ENCODE measurements around the gene SPTBN4. TPM values are rescaled to one million over a fixed set of nuclear protein-coding genes. Genes with fewer than 3 reads are reported as not detected.
"Not testable (repeated sequence)": the region's sequence is repeated elsewhere in the genome, so short reads cannot be mapped to it uniquely, and the experiment has no call there.

Gene SPTBN4
- total RNA-seq, 2 experiments from 2014 or later = 0.47 TPM; not detected in 1

GRCh38 chr19:40424637-40425449, 42.0 kb upstream of the SPTBN4 start:
- Mint-ChIP-seq H3K4me1 (ENCODE audit: low read depth) (peaks cover 29% of the 10 kb centered on the region), H3K27me3 (ENCODE audit: low read depth) (no peaks in the 10 kb centered on the region), H3K27ac (peak overlapping the region; percentile 90), H3K36me3 (ENCODE audit: low read depth) (peaks cover 19% of the 10 kb centered on the region), H3K4me3 (peak overlapping the region; percentile 81), H3K9me3 (ENCODE audit: insufficient read depth) (no peaks in the 10 kb centered on the region)
- POLR2A ChIA-PET = interaction anchor here (0.5 to 1.3 kb wide), 5 partner anchors 12 to 1122 kb away, joined by 3 to 5 read pairs (median 3); no protein-coding TSS in a partner anchor
- CTCF ChIA-PET = interaction anchor here (0.9 to 1.3 kb wide), 4 partner anchors 9 to 41 kb away, joined by 3 to 5 read pairs (median 4); partner anchors contain the start of gene BLVRB
- DNase-seq = peak; percentile 41
- ATAC-seq = no peak

DNA sequence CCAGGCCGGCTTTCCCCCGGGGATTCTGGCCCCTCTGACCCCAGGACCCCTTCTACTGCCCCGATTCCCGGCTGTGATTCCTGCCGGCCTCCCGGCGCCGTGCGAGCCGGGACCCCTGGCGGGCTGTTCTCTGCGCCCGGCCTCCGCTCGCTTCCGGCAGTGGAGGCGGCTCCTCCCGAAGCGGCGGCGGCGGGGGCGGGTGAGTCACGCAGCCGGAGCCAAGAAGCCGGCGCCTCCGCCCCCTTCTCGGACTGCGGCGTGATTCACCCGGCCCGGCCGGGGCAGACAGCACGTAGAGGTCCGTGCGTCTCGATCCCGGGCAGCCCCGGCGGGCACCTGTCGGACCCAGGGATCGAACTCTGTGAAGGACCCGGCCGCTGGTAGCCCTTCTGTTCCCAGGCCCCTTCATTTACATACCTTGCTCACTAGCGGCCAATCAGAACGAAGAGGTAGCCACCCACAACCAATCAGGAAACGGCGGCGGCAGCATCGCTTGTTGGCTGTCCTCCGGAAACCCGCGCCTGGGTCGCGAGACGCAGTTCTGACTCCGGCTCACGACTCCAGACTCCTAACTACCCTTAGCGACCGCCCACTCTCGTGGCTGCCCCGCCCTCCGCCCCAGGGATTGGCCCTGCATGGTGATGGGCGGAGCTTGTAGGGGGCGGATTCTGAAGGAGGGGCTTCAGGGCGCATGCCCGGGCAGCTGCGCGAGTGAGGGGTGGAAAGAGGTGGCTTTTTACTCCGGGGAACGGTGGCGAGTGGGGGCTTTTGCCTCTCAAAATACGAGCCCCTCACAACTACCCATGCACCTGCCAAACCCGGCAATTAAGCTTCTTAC, 41.1 kb upstream of the SPTBN4 start, which contains the start of gene SERTAD1:
SERTAD1 (minus strand) TSS at position 543 of the 838 bp plus-strand sequence. CDS start 2,446 bp downstream, outside the sequence.
- peaks cover 19% of the 10 kb centered on the region for H3K36me3 Mint-ChIP-seq (ENCODE audit: low read depth)
- peak within 1 kb of the TSS; percentile 90 for H3K27ac Mint-ChIP-seq
- POLR2A ChIA-PET = interaction anchor here (0.5 to 2.3 kb wide), 10 partner anchors 10 to 1121 kb away, joined by 3 to 29 read pairs (median 4); partner anchors contain the start of genes NUMBL and SERTAD3

GRCh38 chr19:40428197-40428596, 38.6 kb upstream of the SPTBN4 start:
- POLR2A ChIA-PET, H3K4me3 Mint-ChIP-seq: not testable (repeated sequence)

More for the DNA sequence above, 41.1 kb upstream of the SPTBN4 start, which contains the start of gene SERTAD1:
- peak within 1 kb of the TSS; percentile 81 for H3K4me3 Mint-ChIP-seq
- no peaks in the 10 kb centered on the region for H3K27me3 Mint-ChIP-seq (ENCODE audit: low read depth)
- no peaks in the 10 kb centered on the region for H3K9me3 Mint-ChIP-seq (ENCODE audit: insufficient read depth)
- DNase-seq = peak; percentile 100
- CTCF ChIA-PET = interaction anchor here (0.9 to 1.7 kb wide), 6 partner anchors 8 to 40 kb away, joined by 3 to 9 read pairs (median 4); partner anchors contain the start of gene BLVRB
- ATAC-seq = peak; percentile 91
- H3K4me1 Mint-ChIP-seq (ENCODE audit: low read depth) = peaks cover 26% of the 10 kb centered on the region

GRCh38 chr19:40430242-40430641, 36.6 kb upstream of the SPTBN4 start:
- H3K9me3 Mint-ChIP-seq (ENCODE audit: insufficient read depth); H3K27me3 Mint-ChIP-seq (ENCODE audit: low read depth); H3K27ac Mint-ChIP-seq; DNase-seq; ATAC-seq; H3K36me3 Mint-ChIP-seq (ENCODE audit: low read depth); H3K4me3 Mint-ChIP-seq: not testable (repeated sequence)
- POLR2A ChIA-PET = interaction anchor here (0.6 to 1.7 kb wide), 2 partner anchors 10 to 18 kb away, joined by 4 to 5 read pairs; no protein-coding TSS in a partner anchor
- peaks cover 19% of the 10 kb centered on the region for H3K4me1 Mint-ChIP-seq (ENCODE audit: low read depth)
- CTCF ChIA-PET = interaction anchor here (2.7 kb wide), 1 partner anchor 34 kb away, joined by 11 read pairs; the partner anchor contains the start of gene BLVRB

More at GRCh38 chr19:40428197-40428596, 38.6 kb upstream of the SPTBN4 start:
- DNase-seq; H3K9me3 Mint-ChIP-seq (ENCODE audit: insufficient read depth); CTCF ChIA-PET; ATAC-seq; H3K27me3 Mint-ChIP-seq (ENCODE audit: low read depth); H3K27ac Mint-ChIP-seq; H3K36me3 Mint-ChIP-seq (ENCODE audit: low read depth): not testable (repeated sequence)
- H3K4me1 Mint-ChIP-seq (ENCODE audit: low read depth) = peaks cover 20% of the 10 kb centered on the region

GRCh38 chr19:40431698-40432097, 35.1 kb upstream of the SPTBN4 start:
- ATAC-seq = no peak
- ChIA-PET POLR2A (interaction anchor here (1.7 kb wide), 1 partner anchor 11 kb away, joined by 4 read pairs; no protein-coding TSS in a partner anchor), CTCF (interaction anchor here (0.6 to 3.6 kb wide), 2 partner anchors 11 kb away, joined by 3 to 21 read pairs; no protein-coding TSS in a partner anchor)
- no peak for DNase-seq
- no peaks in the 10 kb centered on the region for H3K27me3 Mint-ChIP-seq (ENCODE audit: low read depth)
- H3K4me3 Mint-ChIP-seq = no peak overlapping the region
- no peaks in the 10 kb centered on the region for H3K9me3 Mint-ChIP-seq (ENCODE audit: insufficient read depth)
- H3K4me1 Mint-ChIP-seq (ENCODE audit: low read depth) = peaks cover 15% of the 10 kb centered on the region
- H3K36me3 Mint-ChIP-seq (ENCODE audit: low read depth) = no peaks in the 10 kb centered on the region
- no peak overlapping the region for H3K27ac Mint-ChIP-seq

DNA sequence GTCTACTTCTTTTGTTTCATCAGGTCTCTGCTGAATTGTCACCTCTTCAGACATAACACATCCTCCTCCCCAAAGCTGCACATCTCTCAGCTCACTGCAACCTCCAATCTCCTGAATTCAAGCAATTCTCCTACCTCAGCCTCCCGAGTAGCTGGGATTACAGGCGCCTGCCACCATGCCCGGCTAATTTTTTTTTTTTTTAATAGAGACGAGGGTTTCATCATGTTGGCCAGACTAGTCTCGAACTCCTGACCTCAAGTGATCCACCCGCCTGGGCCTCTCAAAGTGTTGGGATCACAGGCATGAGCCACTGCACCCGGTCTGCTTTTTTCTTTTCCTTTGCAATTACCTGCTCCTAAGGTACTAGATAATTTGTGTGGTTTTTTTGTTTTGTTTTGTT, 34.0 kb upstream of the SPTBN4 start:
- DNase-seq; H3K27me3 Mint-ChIP-seq (ENCODE audit: low read depth); H3K9me3 Mint-ChIP-seq (ENCODE audit: insufficient read depth); ATAC-seq; H3K36me3 Mint-ChIP-seq (ENCODE audit: low read depth): not testable (repeated sequence)
- Mint-ChIP-seq H3K4me3 (peak overlapping the region; percentile 84), H3K27ac (peak overlapping the region; percentile 95), H3K4me1 (ENCODE audit: low read depth) (peaks cover 15% of the 10 kb centered on the region)
- POLR2A ChIA-PET = interaction anchor here (0.9 to 1.5 kb wide), 2 partner anchors 10 to 162 kb away, joined by 7 read pairs; partner anchors contain the start of gene SERTAD3
- CTCF ChIA-PET = interaction anchor here (0.8 to 3.6 kb wide), 3 partner anchors 8 to 12 kb away, joined by 3 to 21 read pairs (median 3); no protein-coding TSS in a partner anchor

- Mint-ChIP-seq H3K9me3 (ENCODE audit: insufficient read depth) (no peaks in the 10 kb centered on the region), H3K4me1 (ENCODE audit: low read depth) (peaks cover 15% of the 10 kb centered on the region), H3K4me3 (peak overlapping the region; percentile 84), H3K27ac (peak overlapping the region; percentile 95), H3K36me3 (ENCODE audit: low read depth) (no peaks in the 10 kb centered on the region), H3K27me3 (ENCODE audit: low read depth) (no peaks in the 10 kb centered on the region)
- ChIA-PET POLR2A (interaction anchor here (1.5 kb wide), 1 partner anchor 10 kb away, joined by 7 read pairs; the partner anchor contains the start of gene SERTAD3), CTCF (interaction anchor here (0.8 to 3.6 kb wide), 6 partner anchors 9 to 30 kb away, joined by 3 to 21 read pairs (median 3); no protein-coding TSS in a partner anchor)
- ATAC-seq (peak; percentile 96), DNase-seq (peak; percentile 67)
Observed at GRCh38 chr19:40433391-40434216, 33.2 kb upstream of the SPTBN4 start.

DNA sequence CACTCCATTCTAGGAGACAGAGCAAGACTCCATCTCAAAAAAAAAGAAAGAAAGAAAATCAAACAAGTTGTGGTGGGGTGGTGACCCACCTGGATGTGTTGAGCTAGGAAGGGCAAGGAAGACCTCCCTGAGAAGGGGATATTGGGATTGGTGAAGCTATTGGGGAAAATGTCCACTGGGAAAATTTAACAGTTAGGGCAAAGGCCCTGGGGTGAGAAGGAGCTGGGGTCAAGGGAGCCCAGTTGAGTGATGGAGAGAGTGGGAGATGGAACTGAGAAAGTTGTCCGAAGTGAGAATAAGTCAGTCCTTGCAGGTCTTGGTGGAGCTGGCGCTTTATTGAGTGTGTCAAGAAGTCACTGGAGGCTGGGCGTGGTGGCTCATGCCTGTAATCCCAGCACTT, 28.5 kb upstream of the SPTBN4 start:
- DNase-seq (no peak), ATAC-seq (no peak)
- H3K27me3 Mint-ChIP-seq (ENCODE audit: low read depth) = no peaks in the 10 kb centered on the region
- H3K36me3 Mint-ChIP-seq (ENCODE audit: low read depth) = peaks cover 13% of the 10 kb centered on the region
- peaks cover 22% of the 10 kb centered on the region for H3K4me1 Mint-ChIP-seq (ENCODE audit: low read depth)
- POLR2A ChIA-PET = interaction anchor here (0.6 kb wide), 1 partner anchor 12 kb away, joined by 4 read pairs; the partner anchor contains the start of gene SERTAD1
- CTCF ChIA-PET = interaction anchor here (0.9 to 2.3 kb wide), 4 partner anchors 12 to 27 kb away, joined by 3 to 6 read pairs (median 4); partner anchors contain the start of genes BLVRB and SERTAD1
- H3K4me3 Mint-ChIP-seq = no peak overlapping the region
- no peak overlapping the region for H3K27ac Mint-ChIP-seq
- no peaks in the 10 kb centered on the region for H3K9me3 Mint-ChIP-seq (ENCODE audit: insufficient read depth)

GRCh38 chr19:40441719-40442253, 25.0 kb upstream of the SPTBN4 start:
- Mint-ChIP-seq H3K27ac (peak overlapping the region; percentile 98), H3K27me3 (ENCODE audit: low read depth) (no peaks in the 10 kb centered on the region), H3K36me3 (ENCODE audit: low read depth) (peaks cover 16% of the 10 kb centered on the region), H3K4me1 (ENCODE audit: low read depth) (peaks cover 18% of the 10 kb centered on the region), H3K4me3 (peak overlapping the region; percentile 98), H3K9me3 (ENCODE audit: insufficient read depth) (no peaks in the 10 kb centered on the region)
- POLR2A ChIA-PET = interaction anchor here (3.4 to 4.3 kb wide), 2 partner anchors 15 to 21 kb away, joined by 24 to 29 read pairs; partner anchors contain the start of gene SERTAD1
- CTCF ChIA-PET = interaction anchor here (0.9 to 3.4 kb wide), 2 partner anchors 23 to 161 kb away, joined by 4 to 30 read pairs; partner anchors contain the start of gene BLVRB
- ATAC-seq (no peak), DNase-seq (no peak)
